Tibial artery (tissue), 4 donors: ENCODE measurements around the gene KCTD21.
A peak's percentile ranks its signal among the peaks of the same experiment; 100 is the strongest.

Experiments
- DNase-seq, 2 donors: peaks; one replicate each; pipeline ENCODE4 v3.0.0-alpha.2; 2019
- H3K27ac ChIP-seq, 2 donors: fragments of 200-600 bp; sonication (generic) in 1 of 2; 1 replicate in 1 of 2; 2 replicates in 1 of 2; pipeline ENCODE4 v1.5.1; 2018 to 2019; ENCODE audit warnings: mild to moderate bottlenecking in 1 of 2
- H3K27me3 ChIP-seq, 2 donors: fragments of 200-600 bp; sonication (generic) in 1 of 2; one replicate each; pipeline versions ENCODE4 v1.5.1 to v1.6.0; 2016 to 2019
- H3K36me3 ChIP-seq, 3 donors: fragments of 200-600 bp; sonication (generic) in 2 of 3; one replicate each; pipeline ENCODE4 v1.5.1; 2016 to 2019; ENCODE audit warnings: mild to moderate bottlenecking in 2 of 3
- H3K4me1 ChIP-seq, 4 donors: fragments of 200-600 bp; sonication (generic) in 2 of 4; 1 replicate in 3 of 4; 2 replicates in 1 of 4; pipeline ENCODE4 v1.5.1; 2016 to 2019
- H3K4me3 ChIP-seq, 2 donors: fragments of 200-600 bp; sonication (generic) in 1 of 2; 1 replicate in 1 of 2; 2 replicates in 1 of 2; pipeline ENCODE4 v1.5.1; 2018 to 2019; ENCODE audit warnings: mild to moderate bottlenecking in 2 of 2
- H3K9me3 ChIP-seq, 3 donors: fragments of 200-600 bp; sonication (generic) in 1 of 3; one replicate each; pipeline ENCODE4 v1.5.1; 2016 to 2019
- CTCF ChIP-seq, 2 experiments: fragments of 200-600 bp in 1 of 2; fragments of 450-650 bp in 1 of 2; IDR thresholded peaks; one replicate each; pipeline ENCODE4 v1.5.1; 2017 to 2019; ENCODE audit warnings: antibody characterized with exemption in 2 of 2, mild to moderate bottlenecking in 1 of 2, moderate library complexity in 1 of 2
- intact Hi-C: fragments of 100-400 bp; cut with DNase I; formaldehyde crosslinking; loops from one replicate; pipeline ENCODE4 v1.15.0; 2023; ENCODE audit warnings: low total_unique reads

Gene KCTD21

GRCh38 chr11:78216571-78217287 is 28.3 kb upstream of the KCTD21 start:
- H3K27me3 ChIP-seq: no peaks in the 10 kb centered on the region
- DNase-seq: peak in 1 of 2 donors; percentile 38
- intact Hi-C loops: no loop called here

GRCh38 chr11:78216021-78216420 is 27.6 kb upstream of the KCTD21 start:
- intact Hi-C loops: no loop called here
- peaks cover 39 to 78% (median 75%) of the 10 kb centered on the region in 3 donors for H3K36me3 ChIP-seq
- H3K27me3 ChIP-seq: no peaks in the 10 kb centered on the region
- H3K4me1 ChIP-seq: peaks cover 0 to 31% (median 7%) of the 10 kb centered on the region in 4 donors
- peak overlapping the region in 1 of 2 donors; percentile 56 for H3K27ac ChIP-seq
- H3K4me3 ChIP-seq: no peak overlapping the region
- no peaks in the 10 kb centered on the region for H3K9me3 ChIP-seq
- peak in 1 of 2 donors; percentile 60 for DNase-seq
- no peak for TF ChIP-seq CTCF (IDR thresholded peaks at IDR 0.05)

More at GRCh38 chr11:78216571-78217287, 28.3 kb upstream of the KCTD21 start:
- Histone ChIP-seq H3K36me3 (peaks cover 41 to 80% (median 79%) of the 10 kb centered on the region in 3 donors), H3K9me3 (no peaks in the 10 kb centered on the region), H3K4me1 (peaks cover 0 to 30% (median 7%) of the 10 kb centered on the region in 4 donors), H3K4me3 (no peak overlapping the region), H3K27ac (peak overlapping the region in 1 of 2 donors; percentile 11)
- no peak for TF ChIP-seq CTCF (IDR thresholded peaks at IDR 0.05)

GRCh38 chr11:78214331-78215194 is 26.1 kb upstream of the KCTD21 start:
- Histone ChIP-seq H3K27me3 (no peaks in the 10 kb centered on the region), H3K9me3 (no peaks in the 10 kb centered on the region), H3K4me3 (no peak overlapping the region), H3K27ac (peak overlapping the region; percentile 36 to 56), H3K36me3 (peaks cover 35 to 78% (median 75%) of the 10 kb centered on the region in 3 donors), H3K4me1 (peaks cover 0 to 31% (median 7%) of the 10 kb centered on the region in 4 donors)
- TF ChIP-seq CTCF (IDR thresholded peaks at IDR 0.05): no peak
- intact Hi-C loops: no loop called here
- DNase-seq: peak in 1 of 2 donors; percentile 64

- no peak for TF ChIP-seq CTCF (IDR thresholded peaks at IDR 0.05)
- peak in 1 of 2 donors; percentile 51 for DNase-seq
- peak overlapping the region; percentile 36 to 56 for H3K27ac ChIP-seq
- H3K4me3 ChIP-seq: no peak overlapping the region
- no peaks in the 10 kb centered on the region for H3K9me3 ChIP-seq
- H3K36me3 ChIP-seq: peaks cover 29 to 75% (median 75%) of the 10 kb centered on the region in 3 donors
- H3K27me3 ChIP-seq: no peaks in the 10 kb centered on the region
- H3K4me1 ChIP-seq: peaks cover 0 to 31% (median 7%) of the 10 kb centered on the region in 4 donors
- intact Hi-C loops: loop anchor here (2.0 kb wide), 1 partner anchor 59 kb away; no protein-coding TSS in a partner anchor
Observed at GRCh38 chr11:78213526-78214330, 25.3 kb upstream of the KCTD21 start.
